SU-DHL-6 (cell line): ENCODE data around the gene NSDHL.

Experiments used
- EZH2phosphoT487 ChIP-seq: fragments of 200-600 bp; sonication (generic), shearing (Covaris generic); conservative IDR thresholded peaks from 2 replicates; pipeline ENCODE4 v1.6.1; 2018; ENCODE audit warnings: mild to moderate bottlenecking, antibody characterized with exemption, low read length, moderate library complexity, mixed read lengths
- TF ChIP-seq, protein P1 (sequence below): fragments of 200-600 bp; sonication (generic); IDR thresholded peaks from one replicate; pipeline ENCODE4 v1.5.1; 2017; ENCODE audit warnings: antibody characterized with exemption, mild to moderate bottlenecking, low read length, moderate library complexity; ENCODE audit not compliant: insufficient read depth, poor library complexity, severe bottlenecking

DNA sequence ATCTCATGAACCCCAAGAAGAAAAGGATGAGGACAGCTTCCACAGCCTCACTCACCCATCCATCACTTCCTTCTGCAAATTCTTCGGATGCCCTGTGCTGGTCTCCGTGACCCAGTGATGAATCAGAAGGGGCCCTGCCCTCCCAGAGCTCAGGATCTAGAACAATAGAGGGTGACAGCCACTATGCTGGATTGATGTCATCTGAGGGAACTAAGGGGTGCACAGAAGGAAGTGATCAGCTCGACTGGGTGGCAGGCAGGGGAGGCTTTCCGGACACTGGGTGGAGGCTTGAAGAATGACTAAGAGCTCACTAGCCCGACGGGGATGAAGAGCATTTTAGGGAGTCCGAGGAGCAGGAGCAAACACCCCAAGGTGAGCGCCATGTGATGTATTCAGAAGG, 65.6 kb downstream of the NSDHL start:
- TF ChIP-seq, protein P1, sequence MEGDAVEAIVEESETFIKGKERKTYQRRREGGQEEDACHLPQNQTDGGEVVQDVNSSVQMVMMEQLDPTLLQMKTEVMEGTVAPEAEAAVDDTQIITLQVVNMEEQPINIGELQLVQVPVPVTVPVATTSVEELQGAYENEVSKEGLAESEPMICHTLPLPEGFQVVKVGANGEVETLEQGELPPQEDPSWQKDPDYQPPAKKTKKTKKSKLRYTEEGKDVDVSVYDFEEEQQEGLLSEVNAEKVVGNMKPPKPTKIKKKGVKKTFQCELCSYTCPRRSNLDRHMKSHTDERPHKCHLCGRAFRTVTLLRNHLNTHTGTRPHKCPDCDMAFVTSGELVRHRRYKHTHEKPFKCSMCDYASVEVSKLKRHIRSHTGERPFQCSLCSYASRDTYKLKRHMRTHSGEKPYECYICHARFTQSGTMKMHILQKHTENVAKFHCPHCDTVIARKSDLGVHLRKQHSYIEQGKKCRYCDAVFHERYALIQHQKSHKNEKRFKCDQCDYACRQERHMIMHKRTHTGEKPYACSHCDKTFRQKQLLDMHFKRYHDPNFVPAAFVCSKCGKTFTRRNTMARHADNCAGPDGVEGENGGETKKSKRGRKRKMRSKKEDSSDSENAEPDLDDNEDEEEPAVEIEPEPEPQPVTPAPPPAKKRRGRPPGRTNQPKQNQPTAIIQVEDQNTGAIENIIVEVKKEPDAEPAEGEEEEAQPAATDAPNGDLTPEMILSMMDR: no peak
- TF ChIP-seq EZH2phosphoT487: no peak
